Epithelial cell of esophagus (primary cell): Measurements from ENCODE around the gene SPTLC2.

Source experiments
- DNase-seq: peaks from one replicate; pipeline ENCODE4 v3.0.0; 2010; ENCODE audit warnings: low read depth
- H3K4me3 ChIP-seq: 2 replicates; pipeline ENCODE4 v1.5.1; 2011; ENCODE audit warnings: mild to moderate bottlenecking, low read length, control low read depth
- CTCF ChIP-seq: IDR thresholded peaks from 2 replicates; pipeline ENCODE4 v1.5.1; 2011; ENCODE audit warnings: low read depth, mild to moderate bottlenecking, low read length, control low read depth, inconsistent platforms; ENCODE audit not compliant: insufficient read depth; ENCODE audit errors: missing control alignments

SPTLC2 gene

GRCh38 chr14:77457522-77458248 lies 158.8 kb downstream of the SPTLC2 start, which contains the start of the genes AHSA1 and VIPAS39:
AHSA1 (plus strand) TSS chr14:77458093; CDS start chr14:77458190, 97 bp downstream.
VIPAS39 (minus strand) TSS chr14:77457601; CDS start chr14:77454102, 3,499 bp downstream.
- H3K4me3 ChIP-seq: peak within 1 kb of the TSS; percentile 98
- TF ChIP-seq CTCF: no peak
- DNase-seq: peak; percentile 100

- peak overlapping the region; percentile 98 for H3K4me3 ChIP-seq
- DNase-seq: peak; percentile 44
- TF ChIP-seq CTCF: no peak
Measured at GRCh38 chr14:77457115-77457521, 159.3 kb downstream of the SPTLC2 start.
